CD4-positive, CD25-positive, alpha-beta regulatory T cell (primary cell): ENCODE data around the gene GFPT2. TPM values are rescaled to one million over a fixed set of nuclear protein-coding genes. Genes with fewer than 3 reads are reported as not detected.

ENCODE experiments used
- ATAC-seq, 2 donors: fragments of 150-1000 bp; cut with Tn5 transposase; one replicate each; pipeline ENCODE4 v1.10.0; 2021; ENCODE audit warnings: low read depth in 2 of 2, moderate number of reproducible peaks in 2 of 2, moderate library complexity in 1 of 2
- DNase-seq, 3 donors: peaks; one replicate each; pipeline versions ENCODE4 v3.0.0 to v3.0.0-alpha.2; 2012 to 2022; ENCODE audit warnings: mixed read lengths in 1 of 3
- H3K27ac ChIP-seq: one replicate; pipeline ENCODE4 v1.7.0; 2013; ENCODE audit warnings: mild to moderate bottlenecking, low read length; ENCODE audit not compliant: insufficient read depth, poor library complexity, severe bottlenecking
- H3K27me3 ChIP-seq: one replicate; pipeline ENCODE4 v1.7.0; 2013; ENCODE audit warnings: low read length; ENCODE audit not compliant: control insufficient read depth, insufficient read depth
- H3K36me3 ChIP-seq: one replicate; pipeline ENCODE4 v1.7.0; 2013; ENCODE audit warnings: mild to moderate bottlenecking, low read length, moderate library complexity; ENCODE audit not compliant: control insufficient read depth, insufficient read depth
- H3K4me1 ChIP-seq: 2 replicates; pipeline ENCODE4 v1.7.0; 2013; ENCODE audit warnings: mild to moderate bottlenecking, low read length; ENCODE audit not compliant: insufficient read depth, control insufficient read depth, poor library complexity, severe bottlenecking
- H3K4me3 ChIP-seq: one replicate; pipeline ENCODE4 v1.7.0; 2013; ENCODE audit warnings: low read depth, mild to moderate bottlenecking, low read length, moderate library complexity
- H3K9me3 ChIP-seq, 2 experiments: 1 replicate in 1 of 2; 2 replicates in 1 of 2; pipeline ENCODE4 v1.7.0; 2013; ENCODE audit warnings: low read length in 2 of 2, mild to moderate bottlenecking in 1 of 2, moderate library complexity in 1 of 2; ENCODE audit not compliant: control insufficient read depth in 2 of 2
- H3K27ac Mint-ChIP-seq, 3 donors: one replicate each; pipeline ENCODE4 v1.8.0; 2020 to 2022; ENCODE audit warnings: mild to moderate bottlenecking in 3 of 3, mixed read lengths in 3 of 3, moderate library complexity in 2 of 3
- H3K27me3 Mint-ChIP-seq: one replicate; pipeline ENCODE4 v1.8.0; 2022; ENCODE audit warnings: mild to moderate bottlenecking, mixed read lengths
- H3K36me3 Mint-ChIP-seq: one replicate; pipeline ENCODE4 v1.8.0; 2020; ENCODE audit warnings: mixed read lengths
- H3K4me1 Mint-ChIP-seq, 4 donors: one replicate each; pipeline ENCODE4 v1.8.0; 2020 to 2022; ENCODE audit warnings: mixed read lengths in 4 of 4, mild to moderate bottlenecking in 1 of 4
- H3K4me3 Mint-ChIP-seq, 4 donors: one replicate each; pipeline ENCODE4 v1.8.0; 2020 to 2022; ENCODE audit warnings: mild to moderate bottlenecking in 4 of 4, mixed read lengths in 4 of 4, moderate library complexity in 3 of 4
- H3K9me3 Mint-ChIP-seq, 7 donors: one replicate each; pipeline ENCODE4 v1.8.0; 2020 to 2022; ENCODE audit warnings: mixed read lengths in 7 of 7, mild to moderate bottlenecking in 3 of 7, moderate library complexity in 2 of 7
- polyA plus RNA-seq, 4 donors: library from polyadenylated mRNA; unstranded; fragments of 300-500 nt; fragmentation: Illumina TruSeq; gene quantifications; one replicate each; pipeline ENCODE4 v1.2.3, GENCODE V29; 2021
- total RNA-seq: library from RNA; stranded (reverse); gene quantifications from one replicate; pipeline ENCODE4 v1.2.3, GENCODE V29; 2022

The GFPT2 gene
- total and polyA plus RNA-seq, 5 donors from 2014 or later = 0.16 TPM; not detected in 4

GRCh38 chr5:180271221-180271620 is 81.9 kb downstream of the GFPT2 start:
- H3K9me3 Mint-ChIP-seq = peaks cover 2 to 53% (median 30%) of the 10 kb centered on the region in 7 donors
- Histone ChIP-seq H3K36me3 (peaks cover 50% of the 10 kb centered on the region), H3K27me3 (no peaks in the 10 kb centered on the region), H3K27ac (no peak overlapping the region), H3K4me3 (no peak overlapping the region), H3K4me1 (no peaks in the 10 kb centered on the region), H3K9me3 (peaks cover 45 to 72% of the 10 kb centered on the region in 2 experiments)
- H3K36me3 Mint-ChIP-seq = peaks cover 55% of the 10 kb centered on the region
- no peaks in the 10 kb centered on the region for H3K27me3 Mint-ChIP-seq
- H3K27ac Mint-ChIP-seq = no peak overlapping the region
- H3K4me3 Mint-ChIP-seq = no peak overlapping the region
- no peak for ATAC-seq
- DNase-seq = no peak
- peaks cover 0 to 5% (median 0%) of the 10 kb centered on the region in 4 donors for H3K4me1 Mint-ChIP-seq

GRCh38 chr5:180259260-180259611 is 93.9 kb downstream of the GFPT2 start:
- Histone ChIP-seq H3K9me3 (peaks cover 88 to 98% of the 10 kb centered on the region in 2 experiments), H3K27me3 (no peaks in the 10 kb centered on the region), H3K36me3 (peaks cover 85% of the 10 kb centered on the region), H3K4me3 (no peak overlapping the region), H3K4me1 (no peaks in the 10 kb centered on the region), H3K27ac (no peak overlapping the region)
- peaks cover 2 to 78% (median 51%) of the 10 kb centered on the region in 7 donors for H3K9me3 Mint-ChIP-seq
- peaks cover 0 to 3% (median under 1%) of the 10 kb centered on the region in 4 donors for H3K4me1 Mint-ChIP-seq
- no peak overlapping the region for H3K27ac Mint-ChIP-seq
- ATAC-seq (no peak), DNase-seq (no peak)
- H3K4me3 Mint-ChIP-seq = no peak overlapping the region
- H3K36me3 Mint-ChIP-seq = peaks cover 81% of the 10 kb centered on the region
- H3K27me3 Mint-ChIP-seq = peaks cover 4% of the 10 kb centered on the region

GRCh38 chr5:180253036-180253824 is 99.9 kb downstream of the GFPT2 start:
- no peak overlapping the region for H3K4me3 ChIP-seq

GRCh38 chr5:180251887-180252286 is 101.2 kb downstream of the GFPT2 start:
- Histone ChIP-seq H3K9me3 (peaks cover 63 to 98% of the 10 kb centered on the region in 2 experiments), H3K27me3 (no peaks in the 10 kb centered on the region), H3K36me3 (peaks cover 60% of the 10 kb centered on the region), H3K4me3 (no peak overlapping the region), H3K4me1 (no peaks in the 10 kb centered on the region), H3K27ac (no peak overlapping the region)
- H3K9me3 Mint-ChIP-seq = peaks cover 0 to 78% (median 36%) of the 10 kb centered on the region in 7 donors
- ATAC-seq (no peak), DNase-seq (no peak)
- no peak overlapping the region for H3K27ac Mint-ChIP-seq
- H3K4me1 Mint-ChIP-seq = no peaks in the 10 kb centered on the region
- no peak overlapping the region for H3K4me3 Mint-ChIP-seq
- peaks cover 64% of the 10 kb centered on the region for H3K36me3 Mint-ChIP-seq
- peaks cover 4% of the 10 kb centered on the region for H3K27me3 Mint-ChIP-seq

More at GRCh38 chr5:180253036-180253824, 99.9 kb downstream of the GFPT2 start:
- Histone ChIP-seq H3K9me3 (peaks cover 68 to 98% of the 10 kb centered on the region in 2 experiments), H3K27ac (no peak overlapping the region), H3K4me1 (no peaks in the 10 kb centered on the region), H3K36me3 (peaks cover 59% of the 10 kb centered on the region), H3K27me3 (no peaks in the 10 kb centered on the region)
- Mint-ChIP-seq H3K9me3 (peaks cover 0 to 79% (median 40%) of the 10 kb centered on the region in 7 donors), H3K27ac (no peak overlapping the region), H3K27me3 (peaks cover 4% of the 10 kb centered on the region), H3K4me3 (no peak overlapping the region), H3K4me1 (no peaks in the 10 kb centered on the region), H3K36me3 (peaks cover 64% of the 10 kb centered on the region)
- ATAC-seq (no peak), DNase-seq (no peak)

GRCh38 chr5:180251141-180251540 is 102.0 kb downstream of the GFPT2 start:
- peaks cover 61% of the 10 kb centered on the region for H3K36me3 ChIP-seq
- no peak overlapping the region for H3K27ac ChIP-seq
- H3K9me3 ChIP-seq = peaks cover 63 to 93% of the 10 kb centered on the region in 2 experiments
- Mint-ChIP-seq H3K27ac (no peak overlapping the region), H3K9me3 (peaks cover 0 to 82% (median 38%) of the 10 kb centered on the region in 7 donors), H3K4me3 (no peak overlapping the region), H3K36me3 (peaks cover 70% of the 10 kb centered on the region), H3K4me1 (no peaks in the 10 kb centered on the region), H3K27me3 (peaks cover 4% of the 10 kb centered on the region)
- no peak for DNase-seq
- H3K27me3 ChIP-seq = no peaks in the 10 kb centered on the region
- no peaks in the 10 kb centered on the region for H3K4me1 ChIP-seq
- ATAC-seq = no peak
- no peak overlapping the region for H3K4me3 ChIP-seq

Other genes starting within 250 kb of the GFPT2 start
- gene RASGEF1C, start 144.1 kb downstream of the GFPT2 start, total RNA-seq = not detected
- not detected for gene RASGEF1C, start 144.1 kb downstream of the GFPT2 start, polyA plus RNA-seq
- gene MAPK9, start 61.3 kb downstream of the GFPT2 start, total RNA-seq = 28.1 TPM
- gene MAPK9, start 61.3 kb downstream of the GFPT2 start, polyA plus RNA-seq = 10 to 100 TPM; 18.5 to 35.4 (median 22.7) TPM
- 22.8 TPM for gene CNOT6, start 141.0 kb upstream of the GFPT2 start, total RNA-seq
- 10 to 100 TPM in 1 of 4 donors, 1 to 10 TPM in 3; 7.6 to 11.2 (median 8.8) TPM for gene CNOT6, start 141.0 kb upstream of the GFPT2 start, polyA plus RNA-seq
- not detected for gene SCGB3A1, start 238.2 kb upstream of the GFPT2 start, total RNA-seq
- gene SCGB3A1, start 238.2 kb upstream of the GFPT2 start, polyA plus RNA-seq = under 1 TPM in 1 of 4 donors, not detected in 3; 0.49 TPM